Measurements from ENCODE around the gene ECEL1. TPM values are rescaled to one million over a fixed set of nuclear protein-coding genes. Genes with fewer than 3 reads are reported as not detected.

ECEL1 gene
- total and polyA plus RNA-seq, 2 donors (not counting 1 experiment from before 2014, with no cell fraction given), result 0.47 TPM; not detected in 1

DNA sequence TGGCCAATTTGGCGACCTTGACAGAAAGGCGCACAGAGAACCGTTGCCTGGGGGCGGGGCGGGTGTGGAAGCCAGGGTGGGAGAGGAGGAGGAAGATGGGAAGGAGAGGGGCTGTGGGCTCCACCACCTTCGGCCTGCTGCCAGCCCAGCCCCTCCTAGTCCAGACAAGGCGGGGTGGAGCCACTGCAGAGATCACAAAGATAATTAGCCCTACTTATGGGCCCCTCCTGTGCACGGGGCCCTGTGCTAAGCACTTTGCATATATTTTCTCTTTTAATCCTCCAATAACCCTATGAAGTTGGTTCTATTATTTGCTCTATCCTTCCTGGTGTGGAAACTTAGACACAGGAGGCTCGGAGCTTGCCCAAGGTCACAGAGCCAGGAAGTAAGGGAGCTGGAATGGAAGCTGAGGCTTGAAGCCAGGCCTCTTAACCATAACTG is 13.7 kb upstream of the ECEL1 start:
- TF ChIP-seq EZH2 (IDR thresholded peaks at IDR 0.05; ENCODE audit: borderline replicate concordance, insufficient read depth, low read depth, low read length, poor library complexity, severe bottlenecking), result no peak
- TF ChIP-seq, protein P1, sequence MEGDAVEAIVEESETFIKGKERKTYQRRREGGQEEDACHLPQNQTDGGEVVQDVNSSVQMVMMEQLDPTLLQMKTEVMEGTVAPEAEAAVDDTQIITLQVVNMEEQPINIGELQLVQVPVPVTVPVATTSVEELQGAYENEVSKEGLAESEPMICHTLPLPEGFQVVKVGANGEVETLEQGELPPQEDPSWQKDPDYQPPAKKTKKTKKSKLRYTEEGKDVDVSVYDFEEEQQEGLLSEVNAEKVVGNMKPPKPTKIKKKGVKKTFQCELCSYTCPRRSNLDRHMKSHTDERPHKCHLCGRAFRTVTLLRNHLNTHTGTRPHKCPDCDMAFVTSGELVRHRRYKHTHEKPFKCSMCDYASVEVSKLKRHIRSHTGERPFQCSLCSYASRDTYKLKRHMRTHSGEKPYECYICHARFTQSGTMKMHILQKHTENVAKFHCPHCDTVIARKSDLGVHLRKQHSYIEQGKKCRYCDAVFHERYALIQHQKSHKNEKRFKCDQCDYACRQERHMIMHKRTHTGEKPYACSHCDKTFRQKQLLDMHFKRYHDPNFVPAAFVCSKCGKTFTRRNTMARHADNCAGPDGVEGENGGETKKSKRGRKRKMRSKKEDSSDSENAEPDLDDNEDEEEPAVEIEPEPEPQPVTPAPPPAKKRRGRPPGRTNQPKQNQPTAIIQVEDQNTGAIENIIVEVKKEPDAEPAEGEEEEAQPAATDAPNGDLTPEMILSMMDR (IDR thresholded peaks at IDR 0.05), result no peak
- Histone ChIP-seq H4K20me1 (ENCODE audit: control insufficient read depth, insufficient read depth, low read length, poor library complexity, severe bottlenecking) (no peaks in the 10 kb centered on the region), H3K9ac (ENCODE audit: low read length) (no peak overlapping the region), H3K36me3 (replicated peaks in 1 of 2; ENCODE audit: control extremely low read depth in 1 of 2, control insufficient read depth in 1 of 2, extremely low read depth in 1 of 2, insufficient read depth in 2 of 2, low read length in 1 of 2) (no peaks in the 10 kb centered on the region), H3K27ac (ENCODE audit: low read length in 2 of 2) (no peak overlapping the region), H2AFZ (ENCODE audit: insufficient read depth, low read depth, low read length, poor library complexity, severe bottlenecking) (no peak overlapping the region), H3K4me1 (ENCODE audit: control insufficient read depth in 2 of 2, insufficient read depth in 2 of 2, low read length in 2 of 2) (peaks cover 3 to 11% of the 10 kb centered on the region in 2 donors), H3K79me2 (ENCODE audit: control insufficient read depth, insufficient read depth, low read length) (no peaks in the 10 kb centered on the region), H3K27me3 (replicated peaks in 1 of 4; ENCODE audit: control extremely low read depth in 1 of 4, control insufficient read depth in 3 of 4, insufficient read depth in 4 of 4, low read length in 3 of 4) (peaks cover 0 to 44% (median 7%) of the 10 kb centered on the region in 4 experiments), H3K4me3 (ENCODE audit: control extremely low read depth in 1 of 5, extremely low read depth in 1 of 5, insufficient read depth in 1 of 5, low read depth in 2 of 5, low read length in 4 of 5) (no peak overlapping the region), H3K4me2 (replicated peaks; ENCODE audit: low read depth, low read length, poor library complexity, severe bottlenecking) (no peak overlapping the region), H3K9me3 (ENCODE audit: control extremely low read depth in 1 of 3, control insufficient read depth in 2 of 3, insufficient read depth in 1 of 3, low read length in 2 of 3) (no peaks in the 10 kb centered on the region)
- no peaks in the 10 kb centered on the region for H3K9me3 Mint-ChIP-seq (ENCODE audit: insufficient read depth)
- H3K27me3 Mint-ChIP-seq, result peaks cover 39% of the 10 kb centered on the region
- ChIA-PET CTCF (no interaction called here), POLR2A (no interaction called here)
- H3K4me3 Mint-ChIP-seq, result no peak overlapping the region
- H3K27ac Mint-ChIP-seq, result no peak overlapping the region
- ATAC-seq (ENCODE audit: low read depth), result no peak
- intact Hi-C loops (cut with micrococcal nuclease), result no loop called here
- H3K4me1 Mint-ChIP-seq, result peaks cover 14% of the 10 kb centered on the region
- DNase-seq, result no peak
- WGBS (ENCODE audit: insufficient coverage), result 87% methylated on average over 7 of the region's 9 CpGs

DNA sequence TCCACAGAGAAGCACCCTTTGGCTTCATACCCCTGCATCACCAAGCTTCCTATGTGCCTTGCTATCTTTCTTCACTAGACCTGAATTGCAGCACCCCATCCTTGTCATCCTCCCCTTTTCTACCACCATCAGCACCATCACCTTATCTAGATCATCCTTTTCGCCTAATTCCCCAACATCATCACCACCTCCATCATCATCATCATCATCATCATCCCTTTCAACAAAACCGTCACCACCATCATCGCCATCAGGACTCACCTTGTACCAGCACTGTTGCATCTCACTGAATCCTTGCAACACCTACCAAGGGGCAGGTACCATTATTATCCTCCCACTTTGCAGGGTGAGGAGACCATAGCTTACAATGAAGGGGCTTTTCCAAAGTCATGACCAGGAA is 10.8 kb upstream of the ECEL1 start:
- Mint-ChIP-seq H3K27me3 (peaks cover 27% of the 10 kb centered on the region), H3K9me3 (ENCODE audit: insufficient read depth) (no peaks in the 10 kb centered on the region), H3K4me3 (no peak overlapping the region), H3K4me1 (peaks cover 7% of the 10 kb centered on the region), H3K27ac (no peak overlapping the region)
- H3K9me3 ChIP-seq (ENCODE audit: control extremely low read depth in 1 of 3, control insufficient read depth in 2 of 3, insufficient read depth in 1 of 3, low read length in 2 of 3), result no peaks in the 10 kb centered on the region
- TF ChIP-seq, protein P1 (IDR thresholded peaks at IDR 0.05), result no peak
- TF ChIP-seq EZH2 (IDR thresholded peaks at IDR 0.05; ENCODE audit: borderline replicate concordance, insufficient read depth, low read depth, low read length, poor library complexity, severe bottlenecking), result no peak
- no peaks in the 10 kb centered on the region for H4K20me1 ChIP-seq (ENCODE audit: control insufficient read depth, insufficient read depth, low read length, poor library complexity, severe bottlenecking)
- no peak overlapping the region for H3K4me2 ChIP-seq (replicated peaks; ENCODE audit: low read depth, low read length, poor library complexity, severe bottlenecking)
- no peak overlapping the region for H3K9ac ChIP-seq (ENCODE audit: low read length)
- H3K27ac ChIP-seq (ENCODE audit: low read length in 2 of 2), result no peak overlapping the region
- intact Hi-C loops (cut with micrococcal nuclease), result no loop called here
- no peaks in the 10 kb centered on the region for H3K79me2 ChIP-seq (ENCODE audit: control insufficient read depth, insufficient read depth, low read length)
- ChIA-PET CTCF (no interaction called here), POLR2A (no interaction called here)
- WGBS (ENCODE audit: insufficient coverage), result 80% methylated on average over 2 of the region's 3 CpGs
- DNase-seq (no peak), ATAC-seq (ENCODE audit: low read depth) (no peak)
- H3K36me3 ChIP-seq (replicated peaks in 1 of 2; ENCODE audit: control extremely low read depth in 1 of 2, control insufficient read depth in 1 of 2, extremely low read depth in 1 of 2, insufficient read depth in 2 of 2, low read length in 1 of 2), result no peaks in the 10 kb centered on the region
- no peak overlapping the region for H2AFZ ChIP-seq (ENCODE audit: insufficient read depth, low read depth, low read length, poor library complexity, severe bottlenecking)
- peaks cover 0 to 8% of the 10 kb centered on the region in 2 donors for H3K4me1 ChIP-seq (ENCODE audit: control insufficient read depth in 2 of 2, insufficient read depth in 2 of 2, low read length in 2 of 2)
- H3K27me3 ChIP-seq (replicated peaks in 1 of 4; ENCODE audit: control extremely low read depth in 1 of 4, control insufficient read depth in 3 of 4, insufficient read depth in 4 of 4, low read length in 3 of 4), result peaks cover 0 to 24% (median under 1%) of the 10 kb centered on the region in 4 experiments
- H3K4me3 ChIP-seq (ENCODE audit: control extremely low read depth in 1 of 5, extremely low read depth in 1 of 5, insufficient read depth in 1 of 5, low read depth in 2 of 5, low read length in 4 of 5), result no peak overlapping the region

All from B cell (primary cell).